Measurements from ENCODE around the gene ATXN1L. TPM values are rescaled to one million over a fixed set of nuclear protein-coding genes. Genes with fewer than 3 reads are reported as not detected.
A peak's percentile ranks its signal among the peaks of the same experiment; 100 is the strongest.

The ATXN1L gene
- total and polyA plus RNA-seq, 2 experiments from 2014 or later = 6.8 to 10.2 TPM

DNA sequence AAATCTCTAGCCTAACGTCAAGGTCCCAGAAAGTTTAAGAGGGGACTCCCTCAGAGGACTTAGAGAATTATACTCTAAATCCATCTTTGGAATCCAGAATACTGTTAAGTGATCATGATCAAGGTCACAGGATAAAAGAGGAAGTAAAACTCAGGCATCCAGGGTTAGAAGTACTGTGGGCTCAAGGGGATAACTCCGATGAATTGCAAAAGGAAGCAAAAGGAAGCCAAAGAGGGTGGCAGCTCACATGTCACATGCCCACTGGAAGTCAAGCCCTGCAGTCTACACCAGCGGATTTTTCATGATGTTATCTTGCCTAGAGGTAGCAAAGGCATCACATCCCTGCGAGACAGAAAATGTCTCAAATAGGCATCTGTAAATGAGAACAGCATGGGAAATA is 34.4 kb downstream of the ATXN1L start:
- no peak overlapping the region for H3K27ac ChIP-seq
- no peak overlapping the region for H3K9ac ChIP-seq
- no peaks in the 10 kb centered on the region for H3K36me3 ChIP-seq (ENCODE audit: low read depth)
- no peak overlapping the region for H2AFZ ChIP-seq
- DNase-seq = no peak
- no peaks in the 10 kb centered on the region for H3K9me3 ChIP-seq (ENCODE audit: low read depth)
- no peak overlapping the region for H3K4me2 ChIP-seq (ENCODE audit: unreplicated experiment)
- no peak overlapping the region for H3K4me3 ChIP-seq
- no peaks in the 10 kb centered on the region for H3K79me2 ChIP-seq (ENCODE audit: insufficient read depth)
- H3K4me1 ChIP-seq (ENCODE audit: insufficient read depth) = peaks cover 7% of the 10 kb centered on the region
- H3K27me3 ChIP-seq (replicated peaks; ENCODE audit: insufficient read depth) = no peaks in the 10 kb centered on the region
- in situ Hi-C loops (cut with MboI) = no loop called here
- peaks cover 9% of the 10 kb centered on the region; the same call in 1 of the 2 replicates for H3F3A ChIP-seq (ENCODE audit: insufficient read depth)
- TF ChIP-seq EZH2phosphoT487 (IDR thresholded peaks at IDR 0.05; ENCODE audit: insufficient read depth, low read depth) = no peak
- TF ChIP-seq EZH2 (IDR thresholded peaks at IDR 0.05; ENCODE audit: insufficient read depth, poor library complexity, severe bottlenecking) = no peak
- no peaks in the 10 kb centered on the region for H3K9me2 ChIP-seq (ENCODE audit: insufficient read depth)
- no peaks in the 10 kb centered on the region for H4K20me1 ChIP-seq (ENCODE audit: insufficient read depth)
- 96 to 98% methylated on average over 4 of the region's 4 CpGs for WGBS, 2 experiments (ENCODE audit: low coverage in 1 of 2, low lambda C conversion rate in 2 of 2, missing lambda C conversion rate in 2 of 2)

DNA sequence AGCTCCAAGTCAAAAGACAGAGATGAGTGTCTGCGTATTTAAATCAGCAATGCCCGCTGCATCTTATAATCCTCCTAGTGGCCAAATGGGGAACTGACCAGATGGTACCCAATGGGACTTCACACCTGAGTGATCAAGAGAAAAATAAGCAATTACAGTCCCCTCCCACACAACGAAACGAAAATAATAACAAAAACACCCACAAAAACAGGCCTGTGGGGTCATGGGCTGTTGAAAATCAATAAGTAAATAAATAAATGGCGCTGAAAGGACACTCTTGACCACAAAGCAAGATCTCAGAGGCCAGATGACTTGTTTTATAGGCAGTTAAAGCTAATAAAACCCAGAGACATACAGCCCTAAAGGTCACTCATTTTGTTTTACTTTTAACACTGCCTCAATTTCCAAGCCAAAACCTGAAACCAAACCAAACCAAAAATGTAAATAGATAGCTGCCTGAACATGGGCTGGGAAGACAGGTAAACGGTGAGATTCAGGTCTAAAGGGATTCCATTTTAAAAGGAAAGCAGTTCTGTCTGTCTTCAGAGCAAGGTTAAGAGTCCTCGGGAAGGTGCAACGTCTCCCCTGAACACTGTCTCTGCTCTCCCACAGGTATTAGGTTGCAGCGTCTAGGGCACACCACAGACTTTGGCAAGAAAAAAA is 36.9 kb downstream of the ATXN1L start:
- Histone ChIP-seq H2AFZ (peak overlapping the region; percentile 97), H3K36me3 (ENCODE audit: low read depth) (no peaks in the 10 kb centered on the region), H3K27ac (no peak overlapping the region), H3F3A (ENCODE audit: insufficient read depth) (peaks cover 18% of the 10 kb centered on the region; the same call in 1 of the 2 replicates), H3K4me3 (peak overlapping the region; percentile 91), H4K20me1 (ENCODE audit: insufficient read depth) (no peaks in the 10 kb centered on the region), H3K9me2 (ENCODE audit: insufficient read depth) (no peaks in the 10 kb centered on the region), H3K4me2 (ENCODE audit: unreplicated experiment) (peak overlapping the region; percentile 89), H3K79me2 (ENCODE audit: insufficient read depth) (no peaks in the 10 kb centered on the region), H3K27me3 (replicated peaks; ENCODE audit: insufficient read depth) (no peaks in the 10 kb centered on the region), H3K9ac (peak overlapping the region; percentile 85), H3K4me1 (ENCODE audit: insufficient read depth) (peaks cover 7% of the 10 kb centered on the region), H3K9me3 (ENCODE audit: low read depth) (no peaks in the 10 kb centered on the region)
- TF ChIP-seq EZH2 (IDR thresholded peaks at IDR 0.05; ENCODE audit: insufficient read depth, poor library complexity, severe bottlenecking) (no peak), EZH2phosphoT487 (IDR thresholded peaks at IDR 0.05; ENCODE audit: insufficient read depth, low read depth) (no peak)
- 9 to 10% methylated on average over 9 of the region's 9 CpGs for WGBS, 2 experiments (ENCODE audit: low coverage in 1 of 2, low lambda C conversion rate in 2 of 2, missing lambda C conversion rate in 2 of 2)
- in situ Hi-C loops (cut with MboI) = no loop called here
- DNase-seq = peak; percentile 81

DNA sequence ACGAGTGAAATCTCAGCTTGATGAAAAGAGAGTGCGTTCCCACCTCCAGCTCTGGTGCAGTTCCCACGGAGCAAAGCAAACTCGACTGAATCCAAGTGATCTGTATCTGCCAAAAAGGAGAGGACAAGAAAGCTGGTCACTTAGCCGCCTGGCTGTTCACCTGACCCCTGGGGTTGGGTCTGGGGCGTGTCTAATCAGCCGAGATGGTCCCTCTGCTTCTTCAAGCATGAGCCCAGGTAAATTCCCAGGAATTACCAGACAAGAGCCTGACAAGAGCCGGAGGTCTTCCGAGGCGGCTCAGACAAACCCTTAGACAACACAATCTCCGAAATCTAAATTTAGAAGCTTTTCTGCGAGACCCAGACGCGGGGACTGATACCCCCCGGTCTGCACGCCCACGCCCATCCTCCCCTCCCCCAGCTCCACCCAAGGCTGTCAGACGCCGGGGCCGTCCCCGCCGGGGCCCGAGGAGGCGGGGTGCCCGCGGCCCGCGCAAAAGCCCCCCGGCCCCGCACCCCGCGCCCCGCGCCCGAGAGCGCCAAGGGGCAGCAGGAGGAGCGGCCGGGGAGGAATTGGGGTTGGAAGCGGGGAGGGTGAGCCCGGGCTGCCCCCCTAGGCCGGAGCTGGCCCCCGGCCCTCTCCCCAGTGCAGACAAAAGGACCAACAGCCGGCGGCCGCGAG is 37.5 kb downstream of the ATXN1L start:
- Histone ChIP-seq H3K9ac (peak overlapping the region; percentile 85), H3K27me3 (replicated peaks; ENCODE audit: insufficient read depth) (no peaks in the 10 kb centered on the region), H3F3A (ENCODE audit: insufficient read depth) (peaks cover 18% of the 10 kb centered on the region; the same call in 1 of the 2 replicates), H3K4me1 (ENCODE audit: insufficient read depth) (peaks cover 7% of the 10 kb centered on the region), H3K27ac (no peak overlapping the region; the same call in 1 of the 2 replicates), H3K9me3 (ENCODE audit: low read depth) (no peaks in the 10 kb centered on the region), H3K4me2 (ENCODE audit: unreplicated experiment) (peak overlapping the region; percentile 89), H2AFZ (peak overlapping the region; percentile 97), H3K36me3 (ENCODE audit: low read depth) (no peaks in the 10 kb centered on the region), H3K9me2 (ENCODE audit: insufficient read depth) (no peaks in the 10 kb centered on the region), H3K79me2 (ENCODE audit: insufficient read depth) (no peaks in the 10 kb centered on the region), H3K4me3 (peak overlapping the region; percentile 91), H4K20me1 (ENCODE audit: insufficient read depth) (no peaks in the 10 kb centered on the region)
- in situ Hi-C loops (cut with MboI) = no loop called here
- TF ChIP-seq EZH2phosphoT487 (IDR thresholded peaks at IDR 0.05; ENCODE audit: insufficient read depth, low read depth) = no peak
- TF ChIP-seq EZH2 (IDR thresholded peaks at IDR 0.05; ENCODE audit: insufficient read depth, poor library complexity, severe bottlenecking) = no peak
- DNase-seq = peak; percentile 43
- 1 to 2% methylated on average over 13 to 45 of the region's 46 CpGs for WGBS, 2 experiments (ENCODE audit: low coverage in 1 of 2, low lambda C conversion rate in 2 of 2, missing lambda C conversion rate in 2 of 2)

GRCh38 chr16:71883849-71884638 is 38.3 kb downstream of the ATXN1L start, which contains the start of gene ZNF821:
Gene ZNF821 (minus strand): TSS chr16:71884182. CDS start chr16:71879946, 4,236 bp downstream.
- 1 to 2% methylated on average over 35 to 70 of the region's 85 CpGs for WGBS, 2 experiments (ENCODE audit: low coverage in 1 of 2, low lambda C conversion rate in 2 of 2, missing lambda C conversion rate in 2 of 2)
- Histone ChIP-seq H2AFZ (peak within 1 kb of the TSS; percentile 97), H3K79me2 (ENCODE audit: insufficient read depth) (no peaks in the 10 kb centered on the region), H3K4me1 (ENCODE audit: insufficient read depth) (peaks cover 7% of the 10 kb centered on the region), H3K36me3 (ENCODE audit: low read depth) (no peaks in the 10 kb centered on the region), H3K9me3 (ENCODE audit: low read depth) (no peaks in the 10 kb centered on the region), H3K27ac (peak within 1 kb of the TSS; percentile 19; the same call in 1 of the 2 replicates), H3K9me2 (ENCODE audit: insufficient read depth) (no peaks in the 10 kb centered on the region), H3K27me3 (replicated peaks; ENCODE audit: insufficient read depth) (no peaks in the 10 kb centered on the region), H4K20me1 (ENCODE audit: insufficient read depth) (no peaks in the 10 kb centered on the region), H3K4me2 (ENCODE audit: unreplicated experiment) (peak within 1 kb of the TSS; percentile 89), H3F3A (ENCODE audit: insufficient read depth) (peaks cover 18% of the 10 kb centered on the region; the same call in 1 of the 2 replicates), H3K4me3 (peak within 1 kb of the TSS; percentile 91), H3K9ac (peak within 1 kb of the TSS; percentile 85)
- DNase-seq = peak; percentile 80
- TF ChIP-seq EZH2phosphoT487 (IDR thresholded peaks at IDR 0.05; ENCODE audit: insufficient read depth, low read depth) (no peak), EZH2 (IDR thresholded peaks at IDR 0.05; ENCODE audit: insufficient read depth, poor library complexity, severe bottlenecking) (no peak)
- in situ Hi-C loops (cut with MboI) = no loop called here
